ENCODE data around the gene NOS1AP. TPM values are rescaled to one million over a fixed set of nuclear protein-coding genes. Genes with fewer than 3 reads are reported as not detected.

The NOS1AP gene
- polyA plus RNA-seq, 3 donors: 0.12 TPM; not detected in 2

- Mint-ChIP-seq H3K4me3 (no peak overlapping the region), H3K4me1 (peaks cover 2% of the 10 kb centered on the region), H3K27me3 (ENCODE audit: low read depth in 3 of 3) (peaks cover 0 to 9% (median 3%) of the 10 kb centered on the region in 3 donors), H3K27ac (no peak overlapping the region), H3K9me3 (peaks cover 0 to 6% (median 3%) of the 10 kb centered on the region in 7 donors), H3K36me3 (no peaks in the 10 kb centered on the region)
- Histone ChIP-seq H2AFZ (ENCODE audit: insufficient read depth, low read depth, low read length, poor library complexity, severe bottlenecking) (no peak overlapping the region), H3K4me3 (replicated peaks in 1 of 3; ENCODE audit: low read depth in 2 of 3, low read length in 3 of 3) (no peak overlapping the region), H3K36me3 (replicated peaks in 1 of 2; ENCODE audit: control insufficient read depth in 1 of 2, insufficient read depth in 2 of 2, low read length in 2 of 2) (no peaks in the 10 kb centered on the region), H3K9me3 (replicated peaks in 1 of 2; ENCODE audit: control insufficient read depth in 1 of 2, insufficient read depth in 1 of 2, low read length in 2 of 2) (no peaks in the 10 kb centered on the region), H3K9ac (ENCODE audit: insufficient read depth, low read length, poor library complexity, severe bottlenecking) (no peak overlapping the region), H3K4me2 (replicated peaks; ENCODE audit: extremely low read depth, low read length, poor library complexity, severe bottlenecking) (no peak overlapping the region), H4K20me1 (ENCODE audit: insufficient read depth, low read length) (no peaks in the 10 kb centered on the region), H3K27ac (ENCODE audit: low read depth in 1 of 2, low read length in 2 of 2) (no peak overlapping the region), H3K27me3 (ENCODE audit: control insufficient read depth in 2 of 2, insufficient read depth in 2 of 2, low read length in 2 of 2) (no peaks in the 10 kb centered on the region), H3K4me1 (ENCODE audit: control insufficient read depth in 1 of 2, insufficient read depth in 2 of 2, low read length in 2 of 2) (no peaks in the 10 kb centered on the region), H3K79me2 (ENCODE audit: insufficient read depth, low read length) (no peaks in the 10 kb centered on the region)
- TF ChIP-seq CTCF (IDR thresholded peaks at IDR 0.05): no peak
- no peak for DNase-seq
- intact Hi-C loops (cut with micrococcal nuclease): no loop called here
Observed at GRCh38 chr1:162150112-162150511, 80.6 kb downstream of the NOS1AP start.

DNA sequence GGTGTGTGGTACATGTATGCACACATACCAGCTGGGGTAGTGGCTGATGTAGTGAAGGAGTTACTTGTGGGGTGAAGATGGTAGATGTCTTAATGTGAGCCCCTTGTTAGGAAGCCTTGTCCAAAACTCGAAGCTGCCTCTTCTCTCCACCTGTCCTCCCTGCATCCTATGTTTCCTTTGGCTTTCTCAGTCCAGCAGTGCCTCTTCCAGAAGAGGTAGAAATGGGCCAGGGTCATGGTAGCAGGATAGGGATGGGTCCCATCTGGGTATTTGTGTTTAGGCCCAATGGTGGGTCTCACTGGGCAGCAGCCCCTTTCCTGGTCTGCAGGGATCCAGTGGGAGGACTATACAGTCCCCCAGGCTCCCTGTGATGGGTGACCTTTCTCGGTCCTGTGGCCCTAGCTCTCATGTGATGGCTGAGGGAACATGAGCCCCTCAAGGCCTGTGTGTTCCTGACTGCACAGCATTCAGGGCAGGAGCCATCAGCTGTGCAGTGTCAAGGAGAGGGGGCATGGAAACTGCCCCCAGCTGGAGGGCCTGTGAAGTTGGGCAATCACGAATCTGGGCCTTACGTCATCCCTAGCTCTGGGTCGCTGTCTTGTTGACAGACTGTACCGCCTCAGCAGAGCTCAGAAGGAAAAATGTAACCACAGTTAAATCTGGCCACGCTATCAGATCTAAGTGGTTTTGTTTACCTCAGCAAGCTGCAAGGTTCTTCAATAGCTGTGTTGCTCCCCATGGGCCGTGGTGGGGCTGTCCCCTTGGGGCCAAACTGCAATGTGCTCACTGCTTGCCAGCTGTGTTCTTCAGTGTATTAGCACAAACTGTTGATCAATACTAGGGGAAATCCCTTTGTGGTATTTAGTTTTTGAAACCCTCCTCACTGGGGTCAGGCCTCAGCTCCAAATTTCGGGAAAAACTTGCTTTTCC, 82.7 kb downstream of the NOS1AP start:
- no peak overlapping the region for H3K4me2 ChIP-seq (replicated peaks; ENCODE audit: extremely low read depth, low read length, poor library complexity, severe bottlenecking)
- no peaks in the 10 kb centered on the region for H3K79me2 ChIP-seq (ENCODE audit: insufficient read depth, low read length)
- no peak overlapping the region for H3K27ac Mint-ChIP-seq
- H3K9me3 Mint-ChIP-seq: peaks cover 0 to 6% (median 3%) of the 10 kb centered on the region in 7 donors
- DNase-seq: no peak
- intact Hi-C loops (cut with micrococcal nuclease): no loop called here
- H3K4me1 ChIP-seq (ENCODE audit: control insufficient read depth in 1 of 2, insufficient read depth in 2 of 2, low read length in 2 of 2): no peaks in the 10 kb centered on the region
- WGBS (ENCODE audit: insufficient coverage): 21% methylated on average over 5 of the region's 9 CpGs
- TF ChIP-seq CTCF (IDR thresholded peaks at IDR 0.05): no peak
- H3K27me3 ChIP-seq (ENCODE audit: control insufficient read depth in 2 of 2, insufficient read depth in 2 of 2, low read length in 2 of 2): no peaks in the 10 kb centered on the region
- H3K27ac ChIP-seq (ENCODE audit: low read depth in 1 of 2, low read length in 2 of 2): no peak overlapping the region
- peaks cover 2% of the 10 kb centered on the region for H3K4me1 Mint-ChIP-seq
- H3K4me3 ChIP-seq (replicated peaks in 1 of 3; ENCODE audit: low read depth in 2 of 3, low read length in 3 of 3): no peak overlapping the region
- no peak overlapping the region for H2AFZ ChIP-seq (ENCODE audit: insufficient read depth, low read depth, low read length, poor library complexity, severe bottlenecking)
- no peaks in the 10 kb centered on the region for H4K20me1 ChIP-seq (ENCODE audit: insufficient read depth, low read length)
- peaks cover 0 to 9% (median 5%) of the 10 kb centered on the region in 3 donors for H3K27me3 Mint-ChIP-seq (ENCODE audit: low read depth in 3 of 3)
- H3K36me3 ChIP-seq (replicated peaks in 1 of 2; ENCODE audit: control insufficient read depth in 1 of 2, insufficient read depth in 2 of 2, low read length in 2 of 2): no peaks in the 10 kb centered on the region
- no peak overlapping the region for H3K4me3 Mint-ChIP-seq
- no peaks in the 10 kb centered on the region for H3K9me3 ChIP-seq (replicated peaks in 1 of 2; ENCODE audit: control insufficient read depth in 1 of 2, insufficient read depth in 1 of 2, low read length in 2 of 2)
- no peaks in the 10 kb centered on the region for H3K36me3 Mint-ChIP-seq
- H3K9ac ChIP-seq (ENCODE audit: insufficient read depth, low read length, poor library complexity, severe bottlenecking): no peak overlapping the region
